GM19397 (cell line): ENCODE results near the gene FAM240A.

Source experiments
- ATAC-seq: cut with Tn5 transposase; IDR thresholded peaks from one replicate; pipeline ENCODE4 v1.9.1; 2021; ENCODE audit warnings: mild to moderate bottlenecking, moderate library complexity; ENCODE audit not compliant: unreplicated experiment

The FAM240A gene

DNA sequence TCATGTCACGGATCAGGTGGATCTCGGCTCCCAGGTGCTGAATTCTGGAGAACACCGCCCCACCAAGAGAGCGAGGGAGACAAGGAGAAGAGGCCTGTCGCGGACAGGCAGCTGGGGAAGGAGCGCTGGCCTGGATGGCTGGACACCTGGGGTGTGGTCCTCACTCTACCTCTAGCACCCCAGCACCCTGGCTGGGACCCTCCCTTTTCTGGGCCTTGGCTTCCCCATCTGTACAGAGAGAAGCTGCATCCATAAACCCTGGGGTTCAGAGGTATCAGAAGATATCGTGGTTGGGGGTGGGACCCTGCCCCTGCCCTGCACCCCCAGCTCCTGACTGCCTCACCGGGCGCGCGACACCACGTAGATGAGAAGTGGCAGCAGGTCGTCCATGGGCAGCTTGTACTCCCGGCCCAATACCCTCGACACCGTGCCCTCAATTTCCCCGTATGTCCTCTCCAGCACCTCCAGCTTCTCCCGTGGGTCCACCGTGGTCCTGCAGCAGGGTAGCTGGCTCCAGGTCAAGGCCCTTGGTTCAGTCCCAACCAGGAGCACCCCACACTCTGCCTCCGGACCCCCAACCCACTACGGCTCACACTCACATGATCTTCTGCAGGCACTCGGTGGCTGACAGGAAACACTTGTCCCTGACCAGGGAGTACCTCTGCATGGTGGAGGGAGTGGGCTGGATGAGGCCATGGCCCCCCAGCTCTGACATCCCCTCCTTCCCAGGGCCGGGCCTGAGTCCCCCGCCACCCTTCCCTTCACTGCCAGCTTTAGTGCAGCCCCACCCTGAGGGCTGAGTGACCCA is 59.4 kb downstream of the FAM240A start:
- ATAC-seq, result no peak

DNA sequence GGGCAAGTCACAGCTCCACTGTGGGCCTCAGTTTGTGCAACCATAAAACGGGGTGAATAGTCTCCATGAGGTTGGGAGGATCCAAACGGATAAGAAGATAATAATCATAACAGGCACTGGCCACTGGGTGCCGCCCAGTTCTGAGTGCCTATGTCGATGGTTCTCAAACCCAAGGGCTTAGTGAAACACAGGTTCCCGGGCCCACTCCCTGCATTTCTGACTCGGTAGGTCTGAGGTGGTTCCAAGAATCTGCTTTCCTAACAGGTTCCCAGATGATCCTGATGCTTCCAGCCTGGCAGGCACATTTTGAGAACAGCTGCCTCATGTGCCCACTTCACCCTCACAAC is 60.0 kb downstream of the FAM240A start:
- ATAC-seq, result no peak

- ATAC-seq, result no peak
Observed at GRCh38 chr3:46673151-46674030, 61.1 kb downstream of the FAM240A start.

DNA sequence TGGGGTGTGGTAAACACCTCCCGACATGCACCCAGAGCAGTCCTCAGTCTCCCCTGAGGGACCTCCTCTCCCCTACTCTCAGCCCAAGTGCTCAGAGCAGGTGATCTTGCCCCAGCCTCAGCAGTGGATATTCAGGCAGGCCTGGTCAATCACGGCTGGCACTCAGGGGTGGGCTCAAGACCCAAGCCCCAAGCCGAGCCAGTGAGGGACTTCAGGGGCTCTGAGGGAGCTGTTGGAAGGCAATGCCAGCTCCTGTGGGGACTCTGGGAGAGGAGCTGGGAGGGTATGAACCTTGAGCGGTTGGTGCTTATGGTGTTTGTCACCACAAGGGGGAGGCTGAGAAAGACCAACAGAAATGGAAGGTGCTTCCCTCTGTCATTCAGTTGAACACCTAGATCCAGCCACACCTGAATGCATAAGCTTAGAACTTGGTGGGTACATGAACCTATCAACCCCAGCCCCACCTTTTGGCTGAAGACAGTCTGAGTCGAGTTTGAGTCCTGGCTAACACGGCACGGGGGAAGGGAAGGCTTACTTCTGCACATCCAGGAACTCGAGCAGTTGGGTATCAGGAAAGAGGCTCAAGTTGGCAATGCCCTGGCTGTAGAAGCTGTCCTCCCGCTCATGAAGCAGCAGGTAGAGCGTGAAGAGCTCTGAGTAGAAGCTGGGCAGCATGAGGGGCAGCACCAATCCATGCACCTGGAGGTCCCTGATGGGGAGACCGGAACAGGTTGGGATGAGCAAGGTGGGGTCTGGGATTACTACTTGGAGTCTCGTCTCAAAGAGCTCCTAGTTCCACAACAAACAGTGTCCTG is 61.9 kb downstream of the FAM240A start:
- ATAC-seq, result no peak

GRCh38 chr3:46675426-46675825 is 63.1 kb downstream of the FAM240A start:
- ATAC-seq, result no peak
